Measurements from ENCODE around the gene TJP3.

- no peak for TF ChIP-seq REST (IDR thresholded peaks at IDR 0.05; ENCODE audit: insufficient read depth in 1 of 2, low read depth in 2 of 2, low read length in 2 of 2)
- no peak for TF ChIP-seq POLR2AphosphoS5 (IDR thresholded peaks at IDR 0.05; ENCODE audit: low read depth, low read length)
- TF ChIP-seq TAF1 (IDR thresholded peaks at IDR 0.05; ENCODE audit: borderline replicate concordance, insufficient read depth, low read length) = no peak
- no peak for TF ChIP-seq SIN3A (IDR thresholded peaks at IDR 0.05; ENCODE audit: borderline replicate concordance, insufficient read depth, low read length)
Observed at GRCh38 chr19:3665681-3666544, 42.3 kb upstream of the TJP3 start.

Data from PFSK-1 (cell line).